Activated T-cell treated with anti-CD3 and anti-CD28 coated beads, Interleukin-2, amount 50 U/mL, for 24 hours (primary cell): ENCODE results near the gene GRIP2.

ENCODE experiments used
- DNase-seq: peaks from one replicate; pipeline ENCODE4 v3.0.0-alpha.2; 2020
- H3K27ac Mint-ChIP-seq: 2 replicates; pipeline ENCODE4 v1.8.0; 2020; ENCODE audit warnings: mild to moderate bottlenecking, mixed read lengths
- H3K27me3 Mint-ChIP-seq: 2 replicates; pipeline ENCODE4 v1.8.0; 2020; ENCODE audit warnings: mixed read lengths
- H3K36me3 Mint-ChIP-seq: 2 replicates; pipeline ENCODE4 v1.8.0; 2020; ENCODE audit warnings: low read depth, mixed read lengths
- H3K4me1 Mint-ChIP-seq: 2 replicates; pipeline ENCODE4 v1.8.0; 2020; ENCODE audit warnings: low read depth, mixed read lengths
- H3K4me3 Mint-ChIP-seq: 2 replicates; pipeline ENCODE4 v1.8.0; 2020; ENCODE audit warnings: mild to moderate bottlenecking, moderate library complexity, mixed read lengths
- H3K9me3 Mint-ChIP-seq: 2 replicates; pipeline ENCODE4 v1.8.0; 2020; ENCODE audit warnings: mixed read lengths

The GRIP2 gene

DNA sequence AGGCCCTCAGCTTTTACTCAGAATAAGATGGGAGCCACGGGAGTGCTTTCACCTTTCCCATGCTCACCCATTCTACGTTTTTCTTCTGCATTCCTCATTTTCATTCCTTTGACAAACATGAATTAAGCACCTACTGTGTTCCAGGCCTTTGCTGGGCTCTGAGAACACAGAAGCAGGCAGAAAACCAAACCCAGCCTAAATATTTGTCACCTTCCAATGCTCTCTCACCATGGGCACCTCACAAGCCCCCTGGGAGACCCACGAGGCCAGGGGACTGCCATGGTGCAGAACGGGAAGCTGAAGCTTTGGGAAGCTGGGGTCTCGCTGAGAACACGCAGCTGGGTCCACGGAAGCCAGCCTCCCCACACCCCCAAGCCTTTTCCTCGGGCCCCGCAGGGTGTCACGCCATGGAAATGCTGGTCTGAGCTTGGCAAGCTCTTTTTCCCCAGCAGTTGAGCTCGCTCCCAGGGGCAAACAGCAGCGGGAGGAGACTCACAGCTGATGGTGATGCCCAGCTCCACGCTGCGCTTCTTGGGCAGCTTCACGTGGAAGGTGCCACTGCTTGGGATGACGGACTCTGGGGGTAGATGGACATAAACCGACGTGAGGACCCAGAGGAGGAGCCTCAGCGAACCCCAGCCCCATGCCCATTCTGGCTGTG is 27.7 kb downstream of the GRIP2 start:
- no peaks in the 10 kb centered on the region for H3K36me3 Mint-ChIP-seq
- no peak overlapping the region for H3K27ac Mint-ChIP-seq
- DNase-seq = no peak
- H3K9me3 Mint-ChIP-seq = no peaks in the 10 kb centered on the region
- H3K4me3 Mint-ChIP-seq = no peak overlapping the region
- peaks cover 6% of the 10 kb centered on the region for H3K4me1 Mint-ChIP-seq
- H3K27me3 Mint-ChIP-seq = peaks cover 4% of the 10 kb centered on the region

DNA sequence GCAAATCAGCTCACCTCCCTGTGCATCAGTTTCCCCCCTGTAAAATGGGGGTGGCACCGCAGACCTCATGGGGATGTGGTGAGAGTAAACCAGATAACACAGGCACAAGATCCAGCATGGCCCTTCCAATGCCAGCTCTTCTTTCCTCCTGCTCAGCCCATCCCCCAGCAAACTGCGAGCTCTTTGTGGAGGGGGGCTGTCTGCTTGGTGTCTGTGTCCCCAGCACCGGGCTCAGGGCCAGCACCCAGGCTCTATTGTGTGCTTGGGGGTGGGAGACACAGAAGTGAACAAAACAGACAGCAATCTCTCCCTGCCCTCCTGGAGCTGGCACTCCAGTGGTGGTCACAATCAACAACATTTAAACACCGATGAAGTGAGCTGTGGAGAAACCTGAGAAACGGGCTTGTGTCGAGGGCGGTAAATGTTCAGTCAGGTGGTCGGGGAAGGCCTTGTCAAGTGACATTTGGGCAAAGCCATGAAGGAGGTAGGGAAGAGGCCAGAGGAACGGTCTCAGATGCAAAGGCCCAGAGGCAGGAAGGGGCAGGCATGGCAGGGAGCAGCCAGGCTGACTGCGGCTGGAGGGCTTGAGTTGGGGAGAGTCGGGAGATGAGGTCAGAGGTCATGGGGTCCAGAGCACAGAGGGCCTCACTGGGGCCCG is 28.4 kb downstream of the GRIP2 start:
- DNase-seq = peak; percentile 14
- H3K27me3 Mint-ChIP-seq = peaks cover 4% of the 10 kb centered on the region
- H3K4me3 Mint-ChIP-seq = no peak overlapping the region
- H3K27ac Mint-ChIP-seq = no peak overlapping the region
- no peaks in the 10 kb centered on the region for H3K9me3 Mint-ChIP-seq
- H3K36me3 Mint-ChIP-seq = no peaks in the 10 kb centered on the region
- peaks cover 6% of the 10 kb centered on the region for H3K4me1 Mint-ChIP-seq

DNA sequence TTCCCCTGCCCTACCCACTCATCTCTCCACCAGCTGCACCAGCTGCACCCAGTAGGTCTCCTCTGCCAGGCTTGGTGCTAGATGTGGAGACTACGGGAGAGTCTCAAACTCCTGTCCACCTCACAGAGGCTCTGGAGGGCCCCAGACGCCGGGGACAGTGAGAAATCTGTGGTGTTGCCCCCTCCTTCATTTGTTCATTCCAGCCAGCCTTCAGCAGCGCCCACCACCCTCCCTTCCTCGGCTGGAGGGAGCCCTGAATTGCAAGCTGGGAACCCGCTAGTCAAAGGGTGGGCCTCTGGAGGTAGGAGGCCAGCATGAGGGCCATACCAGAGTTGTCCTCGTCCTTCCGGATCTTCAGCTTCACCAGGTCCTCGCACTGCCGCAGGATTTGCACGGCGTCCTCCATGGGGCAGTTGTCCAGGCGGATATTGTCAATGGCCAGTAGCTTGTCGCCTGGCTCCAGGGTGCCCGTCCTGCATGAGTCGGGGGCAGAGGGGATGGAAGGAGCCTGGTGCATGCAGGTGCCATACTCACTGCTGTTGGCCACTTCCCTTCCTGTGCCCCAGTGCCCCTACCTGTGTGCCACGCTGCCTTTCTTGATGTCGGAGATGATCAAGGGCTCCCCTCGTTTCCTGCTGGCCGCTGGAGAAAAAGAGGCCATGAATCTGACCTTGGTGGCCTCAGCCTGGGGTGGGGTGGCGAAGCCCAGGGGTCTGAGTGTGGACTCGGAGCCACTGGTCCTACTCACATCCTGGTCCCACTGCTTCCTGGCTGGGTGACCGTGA is 29.1 kb downstream of the GRIP2 start:
- no peak overlapping the region for H3K4me3 Mint-ChIP-seq
- H3K36me3 Mint-ChIP-seq = no peaks in the 10 kb centered on the region
- peaks cover 6% of the 10 kb centered on the region for H3K4me1 Mint-ChIP-seq
- DNase-seq = no peak
- H3K27me3 Mint-ChIP-seq = peaks cover 4% of the 10 kb centered on the region
- H3K9me3 Mint-ChIP-seq = no peaks in the 10 kb centered on the region
- no peak overlapping the region for H3K27ac Mint-ChIP-seq

DNA sequence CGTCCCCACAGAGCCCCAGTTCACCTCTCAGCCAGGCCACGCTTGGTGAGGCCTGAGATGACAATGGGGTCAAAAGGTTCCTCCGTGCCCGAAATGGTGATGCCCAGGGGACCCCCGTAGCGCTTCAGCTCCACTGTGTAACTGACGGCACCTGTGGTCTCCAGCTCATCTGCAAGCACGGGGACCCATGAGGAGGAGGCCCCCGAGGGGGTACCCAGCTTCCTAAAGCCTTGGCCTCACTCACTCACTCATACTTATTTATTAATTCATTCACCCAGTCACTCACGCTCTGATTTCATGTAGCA is 30.4 kb downstream of the GRIP2 start:
- Mint-ChIP-seq H3K36me3 (no peaks in the 10 kb centered on the region), H3K27ac (no peak overlapping the region), H3K4me3 (no peak overlapping the region), H3K27me3 (peaks cover 6% of the 10 kb centered on the region), H3K4me1 (peaks cover 6% of the 10 kb centered on the region), H3K9me3 (no peaks in the 10 kb centered on the region)
- DNase-seq = no peak

DNA sequence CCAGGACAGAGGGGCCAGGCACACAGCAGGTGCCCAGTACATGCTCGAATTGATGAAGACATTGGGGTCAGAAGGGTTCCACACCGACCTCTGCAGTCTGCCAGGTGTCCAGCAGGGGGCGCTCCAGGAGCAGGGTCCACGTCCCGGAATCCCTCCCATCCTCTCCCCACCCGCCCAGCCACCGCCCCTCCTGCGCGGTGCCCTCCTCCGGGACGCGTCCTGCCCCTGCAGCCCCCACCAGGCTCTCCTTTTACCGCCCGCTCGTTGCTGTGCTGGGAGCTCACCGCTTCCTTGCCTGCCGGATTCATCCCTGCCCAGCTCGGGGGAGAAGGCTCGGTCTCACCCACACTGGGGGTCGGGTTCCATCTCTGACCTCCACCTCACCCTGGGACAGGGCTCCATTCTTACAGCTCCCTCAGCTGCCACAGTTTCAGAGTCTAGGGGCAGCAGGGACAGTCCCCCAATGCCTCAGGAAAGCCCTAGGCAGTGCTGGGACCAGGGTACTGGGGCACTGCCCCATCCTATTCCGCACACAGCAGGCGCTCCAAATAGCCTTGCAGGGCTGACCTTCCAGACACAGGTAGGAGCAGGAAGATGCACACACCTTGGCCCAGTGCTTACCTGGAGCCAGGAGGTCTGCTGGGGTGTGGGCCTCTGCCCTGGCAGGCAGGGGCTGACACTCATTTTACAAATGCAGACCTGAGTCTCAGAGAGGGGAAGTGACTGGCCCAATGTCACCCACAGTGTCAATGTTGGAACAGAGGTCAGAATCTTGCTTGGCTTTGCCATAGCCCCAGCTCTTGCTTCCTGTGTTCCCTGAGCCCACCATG is 31.0 kb downstream of the GRIP2 start:
- H3K27me3 Mint-ChIP-seq = peaks cover 7% of the 10 kb centered on the region
- no peak overlapping the region for H3K27ac Mint-ChIP-seq
- H3K4me1 Mint-ChIP-seq = peaks cover 6% of the 10 kb centered on the region
- peak; percentile 83 for DNase-seq
- no peak overlapping the region for H3K4me3 Mint-ChIP-seq
- no peaks in the 10 kb centered on the region for H3K36me3 Mint-ChIP-seq
- H3K9me3 Mint-ChIP-seq = no peaks in the 10 kb centered on the region

DNA sequence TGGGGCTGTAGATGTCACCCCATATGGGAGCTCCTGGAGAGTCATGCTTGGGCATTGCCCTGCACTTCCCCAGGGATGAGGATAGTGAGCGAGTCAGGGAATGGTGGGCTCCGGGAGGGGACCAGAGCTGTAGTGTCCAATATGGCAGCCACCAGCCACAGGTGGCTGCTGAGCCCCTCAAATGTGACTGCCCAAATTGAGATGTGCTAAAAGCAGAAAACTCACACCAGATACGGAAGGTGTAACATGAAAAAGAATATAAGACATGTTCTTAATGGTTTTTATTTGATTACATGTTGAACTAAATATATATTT is 31.7 kb downstream of the GRIP2 start:
- H3K36me3 Mint-ChIP-seq = no peaks in the 10 kb centered on the region
- H3K9me3 Mint-ChIP-seq = peaks cover under 1% of the 10 kb centered on the region
- H3K4me3 Mint-ChIP-seq = no peak overlapping the region
- peaks cover 6% of the 10 kb centered on the region for H3K4me1 Mint-ChIP-seq
- H3K27ac Mint-ChIP-seq = no peak overlapping the region
- H3K27me3 Mint-ChIP-seq = peaks cover 7% of the 10 kb centered on the region
- DNase-seq = no peak

DNA sequence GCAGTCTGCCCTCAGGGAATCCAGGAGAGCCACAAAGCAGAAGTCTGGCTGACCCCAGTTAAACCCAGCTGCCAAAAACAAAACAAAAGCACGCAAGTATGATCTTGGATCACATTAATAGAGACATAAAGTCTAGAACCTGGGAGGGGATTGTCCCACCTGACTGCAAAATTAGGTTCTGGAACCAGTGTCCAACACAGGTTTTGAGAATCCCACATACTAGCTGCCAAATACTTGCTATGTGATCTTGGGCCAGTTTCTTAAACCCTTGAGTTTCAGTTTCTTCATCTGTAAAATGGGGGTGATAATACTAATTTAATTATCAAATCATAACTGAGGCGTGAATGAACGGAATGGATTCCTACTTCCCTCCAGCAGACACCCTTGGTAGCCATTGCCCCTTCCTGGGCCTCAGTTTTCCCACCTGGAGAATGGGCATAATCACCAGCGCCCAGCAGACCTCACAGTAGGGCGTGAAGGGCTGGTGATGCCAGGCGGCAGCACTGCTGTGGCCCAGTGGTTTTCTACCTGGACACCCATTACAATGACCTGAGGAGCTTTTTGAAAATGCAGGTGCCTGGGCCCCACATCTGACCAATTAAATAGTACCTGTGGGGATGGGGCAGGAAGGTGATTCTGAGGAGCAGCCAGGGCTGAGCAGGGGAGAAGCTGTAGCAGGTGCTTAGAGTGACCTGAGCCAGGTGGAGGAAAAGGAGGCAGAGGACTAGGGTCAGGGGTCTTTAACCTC is 32.2 kb downstream of the GRIP2 start:
- Mint-ChIP-seq H3K4me1 (peaks cover 6% of the 10 kb centered on the region), H3K27me3 (peaks cover 7% of the 10 kb centered on the region), H3K4me3 (no peak overlapping the region), H3K36me3 (no peaks in the 10 kb centered on the region), H3K27ac (no peak overlapping the region), H3K9me3 (peaks cover 6% of the 10 kb centered on the region)
- peak; percentile 20 for DNase-seq

DNA sequence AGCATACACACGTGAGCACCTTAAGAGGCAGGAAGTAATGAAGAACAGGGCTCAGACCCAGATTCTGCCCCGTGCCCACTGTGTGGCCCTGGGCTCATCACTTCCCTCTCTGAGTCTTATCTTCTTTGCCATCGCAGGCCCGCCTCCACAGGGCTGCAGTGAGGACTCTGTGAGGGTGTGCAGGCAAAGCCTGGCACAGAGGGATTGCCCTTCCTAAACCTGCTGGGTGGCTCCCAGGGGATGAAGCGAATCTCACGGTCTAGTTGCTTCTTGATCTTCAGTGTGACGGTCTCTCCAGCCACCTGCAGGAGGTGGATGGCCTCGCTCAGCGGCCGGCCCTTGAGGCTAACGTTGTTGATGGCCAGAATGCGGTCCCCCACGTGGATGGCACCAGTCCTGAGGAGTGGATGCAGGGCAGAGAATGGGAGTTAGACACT is 32.8 kb downstream of the GRIP2 start:
- Mint-ChIP-seq H3K27ac (no peak overlapping the region), H3K9me3 (peaks cover 9% of the 10 kb centered on the region)
- DNase-seq = peak; percentile 16

DNA sequence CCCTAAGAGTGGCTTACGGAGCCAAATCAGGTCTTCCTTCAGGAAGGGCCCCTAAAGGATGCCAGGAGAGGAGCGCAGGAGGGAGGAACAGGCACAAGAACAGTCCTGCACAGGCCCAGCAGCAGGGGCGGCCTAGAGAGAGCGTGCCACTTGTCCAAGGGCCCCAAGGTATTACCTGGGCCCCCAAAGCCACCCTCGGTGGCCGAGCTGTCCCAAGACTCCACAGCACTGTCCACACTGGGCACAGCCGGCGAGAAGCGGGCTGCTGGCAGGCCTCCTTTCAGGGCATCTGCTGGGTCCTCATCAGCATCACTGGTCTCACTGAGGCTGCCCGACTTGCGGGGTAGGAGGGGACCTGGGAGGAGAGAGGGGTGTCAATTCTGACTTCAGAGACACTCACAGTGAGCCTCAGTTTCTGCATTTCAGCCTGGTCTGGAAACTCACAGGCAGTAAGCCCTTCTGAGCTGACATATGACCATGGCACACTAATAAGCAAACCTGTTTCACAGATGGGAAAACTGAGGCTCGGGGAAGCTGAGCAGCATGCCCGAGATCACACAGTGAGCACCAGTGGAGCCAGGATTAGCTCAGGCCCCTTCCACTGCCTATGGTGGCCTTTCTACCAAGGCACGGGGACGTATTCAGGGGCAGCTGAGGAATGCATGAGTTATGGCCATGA is 33.4 kb downstream of the GRIP2 start:
- Mint-ChIP-seq H3K4me3 (no peak overlapping the region), H3K4me1 (peaks cover 6% of the 10 kb centered on the region), H3K36me3 (no peaks in the 10 kb centered on the region), H3K27me3 (peaks cover 7% of the 10 kb centered on the region), H3K27ac (no peak overlapping the region), H3K9me3 (peaks cover 9% of the 10 kb centered on the region)
- DNase-seq = peak; percentile 13

More for the DNA sequence above, 32.8 kb downstream of the GRIP2 start:
- Mint-ChIP-seq H3K4me1 (peaks cover 6% of the 10 kb centered on the region), H3K36me3 (no peaks in the 10 kb centered on the region), H3K4me3 (no peak overlapping the region), H3K27me3 (peaks cover 7% of the 10 kb centered on the region)

DNA sequence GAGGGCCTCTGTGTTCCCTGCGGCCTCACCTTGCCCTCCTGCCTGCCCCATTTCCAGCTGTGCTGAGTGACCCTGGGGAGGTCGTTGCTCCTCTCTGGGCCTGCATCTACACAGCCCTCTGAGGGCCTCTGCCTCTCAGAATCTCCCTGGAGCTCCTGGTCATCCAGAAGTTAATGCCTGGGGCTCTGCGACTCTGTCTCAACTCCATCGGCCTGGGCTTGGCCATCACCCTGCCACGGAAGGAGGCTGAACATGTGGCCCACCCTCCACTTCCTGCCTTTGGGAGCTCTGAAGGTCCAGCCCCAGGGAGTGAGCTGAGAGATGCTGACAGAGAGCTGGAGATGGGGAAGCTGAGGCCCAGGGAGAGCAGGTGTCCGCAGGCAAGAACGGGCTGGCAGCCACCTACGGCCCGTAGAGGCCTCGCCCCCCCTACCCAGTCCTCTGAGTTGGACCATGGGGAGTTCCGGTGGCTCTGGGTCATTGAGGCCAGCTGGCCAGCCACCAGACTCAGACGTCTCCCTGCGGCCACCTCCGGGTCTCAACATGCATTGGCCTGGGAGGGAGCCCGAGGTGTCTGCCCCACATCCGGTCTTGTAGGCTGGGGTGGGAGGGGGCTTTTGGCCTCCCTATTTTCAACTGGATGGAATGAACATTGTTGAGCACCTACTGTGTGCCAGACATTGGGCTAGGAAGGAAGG is 34.2 kb downstream of the GRIP2 start:
- H3K9me3 Mint-ChIP-seq = peaks cover 12% of the 10 kb centered on the region

DNA sequence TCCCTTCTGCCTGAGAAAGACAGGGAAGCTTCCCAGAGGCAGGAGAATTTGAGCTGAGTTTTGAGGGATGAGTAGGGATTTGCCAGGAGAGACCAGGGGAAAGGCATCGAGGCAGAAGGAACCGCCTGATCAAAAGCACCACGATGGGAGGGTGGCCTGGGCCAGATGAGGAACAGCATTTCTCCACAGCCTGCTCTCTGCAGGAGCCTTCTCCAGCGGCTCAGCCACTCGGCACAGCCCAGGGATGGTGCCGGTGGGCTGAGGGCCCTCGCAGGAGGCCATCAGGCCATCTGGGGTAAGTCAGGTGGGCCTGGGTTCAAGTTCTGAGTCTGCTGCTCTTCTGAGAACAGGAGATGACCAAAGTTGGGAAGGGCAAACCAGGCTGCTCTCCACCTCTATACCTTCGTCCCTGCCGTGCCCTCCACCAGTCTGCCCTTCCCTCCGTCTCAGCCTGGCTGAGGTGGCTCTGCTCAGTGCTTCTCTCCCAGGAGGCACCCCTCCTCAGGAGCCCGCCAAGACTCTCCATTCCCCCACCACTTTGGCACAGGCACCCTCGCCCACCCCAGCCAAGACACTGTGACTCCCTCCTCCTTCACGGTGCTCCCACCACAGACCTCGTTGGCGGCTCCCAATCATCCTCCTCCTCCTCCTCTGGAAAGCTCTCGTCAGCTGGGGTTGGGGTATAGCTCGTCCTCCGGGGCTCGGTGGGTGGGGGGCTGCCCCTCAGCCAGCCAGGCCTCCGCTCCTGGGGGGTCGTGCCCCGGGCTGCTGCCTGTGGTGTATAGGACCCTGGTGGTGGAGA is 34.9 kb downstream of the GRIP2 start:
- no peaks in the 10 kb centered on the region for H3K36me3 Mint-ChIP-seq
- no peak for DNase-seq
- H3K4me3 Mint-ChIP-seq = no peak overlapping the region
- H3K9me3 Mint-ChIP-seq = peaks cover 13% of the 10 kb centered on the region
- H3K27me3 Mint-ChIP-seq = peaks cover 7% of the 10 kb centered on the region
- no peak overlapping the region for H3K27ac Mint-ChIP-seq
- H3K4me1 Mint-ChIP-seq = peaks cover 6% of the 10 kb centered on the region

More for the DNA sequence above, 34.2 kb downstream of the GRIP2 start:
- no peak overlapping the region for H3K27ac Mint-ChIP-seq
- H3K36me3 Mint-ChIP-seq = no peaks in the 10 kb centered on the region
- peaks cover 7% of the 10 kb centered on the region for H3K27me3 Mint-ChIP-seq
- no peak for DNase-seq
- H3K4me3 Mint-ChIP-seq = no peak overlapping the region
- peaks cover 6% of the 10 kb centered on the region for H3K4me1 Mint-ChIP-seq

DNA sequence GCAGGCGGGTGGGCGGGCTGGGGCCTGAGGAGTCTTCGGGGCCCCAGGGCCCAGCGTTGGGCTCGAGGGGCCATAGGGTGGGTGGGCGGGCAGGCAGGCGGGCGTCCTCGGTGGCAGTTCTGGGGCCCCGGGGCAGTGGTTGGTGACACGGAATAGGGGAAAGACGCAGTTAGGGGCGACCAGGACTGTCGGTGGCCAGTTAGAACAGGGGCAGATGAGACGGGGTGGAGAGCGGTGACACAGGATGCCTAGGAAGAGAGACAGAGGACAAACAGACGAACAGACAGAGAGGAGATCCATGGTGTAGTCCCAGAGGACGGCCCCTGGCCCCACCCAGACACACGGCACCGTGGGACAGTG is 36.5 kb downstream of the GRIP2 start:
- H3K9me3 Mint-ChIP-seq = peaks cover 13% of the 10 kb centered on the region
- H3K27ac Mint-ChIP-seq = no peak overlapping the region
- no peak overlapping the region for H3K4me3 Mint-ChIP-seq
- peaks cover 7% of the 10 kb centered on the region for H3K27me3 Mint-ChIP-seq
- H3K36me3 Mint-ChIP-seq = no peaks in the 10 kb centered on the region
- peaks cover 4% of the 10 kb centered on the region for H3K4me1 Mint-ChIP-seq
- no peak for DNase-seq
